ENCODE data around the gene ZFPM1. TPM values are rescaled to one million over a fixed set of nuclear protein-coding genes. Genes with fewer than 3 reads are reported as not detected.

Gene ZFPM1
- total RNA-seq, 1 experiment from 2014 or later: 3.9 TPM

DNA sequence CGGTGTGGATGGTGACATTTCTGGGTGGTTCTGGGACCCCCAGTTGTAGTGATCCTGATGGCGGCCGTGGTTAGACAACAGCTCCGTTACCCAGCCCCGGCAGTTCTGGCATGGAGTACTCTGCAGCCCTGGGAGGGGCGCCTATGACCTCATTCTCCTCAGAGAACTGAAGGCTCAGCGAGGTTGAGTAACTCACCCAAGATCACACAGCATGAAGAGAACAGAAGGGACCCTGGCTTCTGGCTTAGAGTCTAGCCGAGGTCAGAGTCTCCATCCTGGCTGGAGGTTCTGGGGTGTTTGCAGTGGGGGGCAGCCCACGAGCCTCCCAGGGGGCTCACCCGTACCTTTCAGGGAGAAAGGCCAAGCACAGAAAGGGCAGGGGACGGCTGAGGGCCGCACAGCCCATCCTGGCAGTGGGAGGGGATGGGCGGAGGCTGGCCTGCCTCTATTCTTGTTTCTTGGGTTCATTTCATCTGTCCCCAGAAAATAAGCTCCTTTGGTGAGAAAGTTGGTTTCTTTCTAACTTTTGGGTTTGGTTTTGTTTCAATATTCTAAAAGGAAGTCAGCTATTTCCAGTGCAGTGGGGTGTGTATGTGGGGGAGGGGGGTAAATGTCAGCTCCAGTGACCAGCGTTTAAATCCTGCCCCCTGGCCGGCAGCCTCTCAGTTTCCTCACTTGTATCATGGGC lies 13.2 kb downstream of the ZFPM1 start:
- Histone ChIP-seq H3K4me1 (ENCODE audit: control insufficient read depth, insufficient read depth, low read length) (peaks cover 7% of the 10 kb centered on the region), H3K27me3 (ENCODE audit: control insufficient read depth, insufficient read depth, low read length) (no peaks in the 10 kb centered on the region), H3K9me3 (ENCODE audit: control insufficient read depth, insufficient read depth, low read depth, low read length) (no peaks in the 10 kb centered on the region), H3K36me3 (ENCODE audit: control insufficient read depth, insufficient read depth, low read length) (no peaks in the 10 kb centered on the region), H3K4me3 (ENCODE audit: low read depth in 2 of 2, low read length in 2 of 2) (no peak overlapping the region), H3K27ac (ENCODE audit: low read length) (no peak overlapping the region)
- intact Hi-C loops (cut with micrococcal nuclease; ENCODE audit: unreplicated experiment): no loop called here
- TF ChIP-seq POLR2AphosphoS5 (IDR thresholded peaks at IDR 0.05; ENCODE audit: low read depth, low read length): no peak
- TF ChIP-seq SIN3A (IDR thresholded peaks at IDR 0.05; ENCODE audit: borderline replicate concordance, insufficient read depth, low read depth, low read length): no peak
- no peak for TF ChIP-seq TCF7L2 (IDR thresholded peaks at IDR 0.05; ENCODE audit: low read depth, low read length)
- TF ChIP-seq, protein P1, sequence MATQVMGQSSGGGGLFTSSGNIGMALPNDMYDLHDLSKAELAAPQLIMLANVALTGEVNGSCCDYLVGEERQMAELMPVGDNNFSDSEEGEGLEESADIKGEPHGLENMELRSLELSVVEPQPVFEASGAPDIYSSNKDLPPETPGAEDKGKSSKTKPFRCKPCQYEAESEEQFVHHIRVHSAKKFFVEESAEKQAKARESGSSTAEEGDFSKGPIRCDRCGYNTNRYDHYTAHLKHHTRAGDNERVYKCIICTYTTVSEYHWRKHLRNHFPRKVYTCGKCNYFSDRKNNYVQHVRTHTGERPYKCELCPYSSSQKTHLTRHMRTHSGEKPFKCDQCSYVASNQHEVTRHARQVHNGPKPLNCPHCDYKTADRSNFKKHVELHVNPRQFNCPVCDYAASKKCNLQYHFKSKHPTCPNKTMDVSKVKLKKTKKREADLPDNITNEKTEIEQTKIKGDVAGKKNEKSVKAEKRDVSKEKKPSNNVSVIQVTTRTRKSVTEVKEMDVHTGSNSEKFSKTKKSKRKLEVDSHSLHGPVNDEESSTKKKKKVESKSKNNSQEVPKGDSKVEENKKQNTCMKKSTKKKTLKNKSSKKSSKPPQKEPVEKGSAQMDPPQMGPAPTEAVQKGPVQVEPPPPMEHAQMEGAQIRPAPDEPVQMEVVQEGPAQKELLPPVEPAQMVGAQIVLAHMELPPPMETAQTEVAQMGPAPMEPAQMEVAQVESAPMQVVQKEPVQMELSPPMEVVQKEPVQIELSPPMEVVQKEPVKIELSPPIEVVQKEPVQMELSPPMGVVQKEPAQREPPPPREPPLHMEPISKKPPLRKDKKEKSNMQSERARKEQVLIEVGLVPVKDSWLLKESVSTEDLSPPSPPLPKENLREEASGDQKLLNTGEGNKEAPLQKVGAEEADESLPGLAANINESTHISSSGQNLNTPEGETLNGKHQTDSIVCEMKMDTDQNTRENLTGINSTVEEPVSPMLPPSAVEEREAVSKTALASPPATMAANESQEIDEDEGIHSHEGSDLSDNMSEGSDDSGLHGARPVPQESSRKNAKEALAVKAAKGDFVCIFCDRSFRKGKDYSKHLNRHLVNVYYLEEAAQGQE (IDR thresholded peaks at IDR 0.05; ENCODE audit: insufficient read depth in 1 of 2, low read depth in 2 of 2, low read length in 1 of 2): no peak
- TF ChIP-seq, protein P2, sequence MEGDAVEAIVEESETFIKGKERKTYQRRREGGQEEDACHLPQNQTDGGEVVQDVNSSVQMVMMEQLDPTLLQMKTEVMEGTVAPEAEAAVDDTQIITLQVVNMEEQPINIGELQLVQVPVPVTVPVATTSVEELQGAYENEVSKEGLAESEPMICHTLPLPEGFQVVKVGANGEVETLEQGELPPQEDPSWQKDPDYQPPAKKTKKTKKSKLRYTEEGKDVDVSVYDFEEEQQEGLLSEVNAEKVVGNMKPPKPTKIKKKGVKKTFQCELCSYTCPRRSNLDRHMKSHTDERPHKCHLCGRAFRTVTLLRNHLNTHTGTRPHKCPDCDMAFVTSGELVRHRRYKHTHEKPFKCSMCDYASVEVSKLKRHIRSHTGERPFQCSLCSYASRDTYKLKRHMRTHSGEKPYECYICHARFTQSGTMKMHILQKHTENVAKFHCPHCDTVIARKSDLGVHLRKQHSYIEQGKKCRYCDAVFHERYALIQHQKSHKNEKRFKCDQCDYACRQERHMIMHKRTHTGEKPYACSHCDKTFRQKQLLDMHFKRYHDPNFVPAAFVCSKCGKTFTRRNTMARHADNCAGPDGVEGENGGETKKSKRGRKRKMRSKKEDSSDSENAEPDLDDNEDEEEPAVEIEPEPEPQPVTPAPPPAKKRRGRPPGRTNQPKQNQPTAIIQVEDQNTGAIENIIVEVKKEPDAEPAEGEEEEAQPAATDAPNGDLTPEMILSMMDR (IDR thresholded peaks at IDR 0.05): no peak
- in situ Hi-C loops (cut with HindIII; ENCODE audit: low pct_unique_long_range_greater_than_20kb, low sequenced_read_pairs): no loop called here
- DNase-seq (ENCODE audit: low read depth, low spot score) (no peak), ATAC-seq (no peak)
- ChIA-PET CTCF (no interaction called here), POLR2A (no interaction called here)
- BruUV-seq (replicated peaks): no TSS peak

DNA sequence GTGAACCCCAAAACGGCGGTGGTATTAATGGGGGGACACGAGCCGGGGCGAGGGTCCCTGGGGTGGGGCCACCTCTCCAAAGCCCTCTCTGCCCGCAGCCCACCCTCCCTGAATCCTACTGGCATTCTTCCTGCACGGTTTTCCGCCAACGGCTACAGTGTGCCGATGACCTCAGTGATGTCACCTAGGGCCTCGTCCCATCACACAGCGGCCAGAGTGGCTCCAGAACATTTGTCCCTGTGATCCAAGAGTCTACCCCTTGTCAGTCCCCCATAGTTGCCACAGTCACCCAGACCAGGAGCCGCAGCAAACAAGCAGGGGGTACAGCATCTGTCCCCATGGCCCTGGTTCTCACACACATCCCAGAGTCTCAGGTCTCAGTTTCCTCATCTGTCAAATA lies 13.9 kb downstream of the ZFPM1 start:
- TF ChIP-seq POLR2AphosphoS5 (IDR thresholded peaks at IDR 0.05; ENCODE audit: low read depth, low read length) (no peak), TCF7L2 (IDR thresholded peaks at IDR 0.05; ENCODE audit: low read depth, low read length) (no peak), SIN3A (IDR thresholded peaks at IDR 0.05; ENCODE audit: borderline replicate concordance, insufficient read depth, low read depth, low read length) (no peak)
- TF ChIP-seq, protein P2 (IDR thresholded peaks at IDR 0.05): no peak
- TF ChIP-seq, protein P1 (IDR thresholded peaks at IDR 0.05; ENCODE audit: insufficient read depth in 1 of 2, low read depth in 2 of 2, low read length in 1 of 2): no peak
- DNase-seq (ENCODE audit: low read depth, low spot score) (no peak), ATAC-seq (no peak)
- H3K9me3 ChIP-seq (ENCODE audit: control insufficient read depth, insufficient read depth, low read depth, low read length): no peaks in the 10 kb centered on the region
- in situ Hi-C loops (cut with HindIII; ENCODE audit: low pct_unique_long_range_greater_than_20kb, low sequenced_read_pairs): no loop called here
- no peaks in the 10 kb centered on the region for H3K36me3 ChIP-seq (ENCODE audit: control insufficient read depth, insufficient read depth, low read length)
- no peaks in the 10 kb centered on the region for H3K27me3 ChIP-seq (ENCODE audit: control insufficient read depth, insufficient read depth, low read length)
- no TSS peak for BruUV-seq (replicated peaks)
- peaks cover 3% of the 10 kb centered on the region for H3K4me1 ChIP-seq (ENCODE audit: control insufficient read depth, insufficient read depth, low read length)
- no peak overlapping the region for H3K27ac ChIP-seq (ENCODE audit: low read length)
- no peak overlapping the region for H3K4me3 ChIP-seq (ENCODE audit: low read depth in 2 of 2, low read length in 2 of 2)
- ChIA-PET POLR2A (interaction anchor here (0.6 kb wide), 1 partner anchor 553 kb away, joined by 4 read pairs; no protein-coding TSS in a partner anchor), CTCF (no interaction called here)
- intact Hi-C loops (cut with micrococcal nuclease; ENCODE audit: unreplicated experiment): no loop called here

All from Panc1 (cell line).